Fibroblast of lung (primary cell): ENCODE data around the gene ITM2C. TPM values are rescaled to one million over a fixed set of nuclear protein-coding genes. Genes with fewer than 3 reads are reported as not detected.

Experiments
- DNase-seq, 2 donors: peaks; one replicate each; pipeline versions ENCODE4 v3.0.0 to v3.0.0-alpha.2; 2010; ENCODE audit warnings: low read depth in 2 of 2
- H2AFZ ChIP-seq: 2 replicates; pipeline ENCODE4 v1.5.1; 2012; ENCODE audit warnings: low read length, control low read depth, inconsistent platforms
- H3K27ac ChIP-seq: 2 replicates; pipeline ENCODE4 v1.5.1; 2011; ENCODE audit warnings: low read length, control low read depth; ENCODE audit not compliant: insufficient read depth
- H3K27me3 ChIP-seq: 2 replicates; pipeline ENCODE4 v1.5.1; 2011; ENCODE audit warnings: mild to moderate bottlenecking, low read length; ENCODE audit not compliant: control insufficient read depth, insufficient read depth
- H3K36me3 ChIP-seq: 2 replicates; pipeline ENCODE4 v1.5.1; 2011; ENCODE audit warnings: low read length; ENCODE audit not compliant: control insufficient read depth, insufficient read depth
- H3K4me1 ChIP-seq: 2 replicates; pipeline ENCODE4 v1.5.1; 2011; ENCODE audit warnings: low read length; ENCODE audit not compliant: control insufficient read depth, insufficient read depth; ENCODE audit errors: extremely low read depth
- H3K4me2 ChIP-seq: 2 replicates; pipeline ENCODE4 v1.5.1; 2011; ENCODE audit warnings: low read length, control low read depth; ENCODE audit not compliant: insufficient read depth; ENCODE audit errors: extremely low read depth
- H3K4me3 ChIP-seq, 4 experiments: fragments of 200-600 bp in 1 of 4; sonication (generic) in 1 of 4; replicated peaks in 1 of 4; 2 replicates each; pipeline ENCODE4 v1.5.1; 2011 to 2016; ENCODE audit warnings: low read length in 4 of 4, low read depth in 3 of 4, mild to moderate bottlenecking in 3 of 4, control low read depth in 2 of 4, inconsistent platforms in 1 of 4, mixed read lengths in 1 of 4; ENCODE audit not compliant: insufficient read depth in 1 of 4; ENCODE audit errors: control extremely low read depth in 1 of 4
- H3K79me2 ChIP-seq: 2 replicates; pipeline ENCODE4 v1.5.1; 2012; ENCODE audit warnings: mild to moderate bottlenecking, low read length, inconsistent platforms; ENCODE audit not compliant: control insufficient read depth, insufficient read depth
- H3K9ac ChIP-seq: 2 replicates; pipeline ENCODE4 v1.5.1; 2011; ENCODE audit warnings: mild to moderate bottlenecking, low read length, control low read depth; ENCODE audit not compliant: insufficient read depth
- H3K9me3 ChIP-seq: 2 replicates; pipeline ENCODE4 v1.5.1; 2012; ENCODE audit warnings: low read depth, low read length; ENCODE audit not compliant: control insufficient read depth, insufficient read depth
- H4K20me1 ChIP-seq: 2 replicates; pipeline ENCODE4 v1.5.1; 2011; ENCODE audit warnings: low read length; ENCODE audit not compliant: control insufficient read depth, insufficient read depth; ENCODE audit errors: extremely low read depth
- CTCF ChIP-seq, 2 donors: IDR thresholded peaks in 1 of 2; conservative IDR thresholded peaks in 1 of 2; 1 replicate in 1 of 2; 2 replicates in 1 of 2; pipeline ENCODE4 v1.5.1; 2011 to 2012; ENCODE audit warnings: low read length in 2 of 2, control low read depth in 1 of 2, inconsistent platforms in 1 of 2, low read depth in 1 of 2, mild to moderate bottlenecking in 1 of 2
- EZH2 ChIP-seq: IDR thresholded peaks from 2 replicates; pipeline ENCODE4 v1.5.1; 2012; ENCODE audit warnings: low read length, control low read depth, mild to moderate bottlenecking; ENCODE audit errors: missing control alignments
- polyA plus RNA-seq, 2 donors: library from polyadenylated mRNA; depleted of rRNA in 1 of 2; stranded (reverse) in 1 of 2; unstranded in 1 of 2; fragments of >200 nt; gene quantifications; 2 replicates each; pipeline ENCODE4 v1.2.1, GENCODE V29; 2011 to 2012; ENCODE audit warnings: missing spikeins in 1 of 2
- total RNA-seq: library from RNA; depleted of rRNA; stranded (reverse); fragments of >200 nt; gene quantifications from 2 replicates; pipeline ENCODE4 v1.2.1, GENCODE V29; 2014

ITM2C gene
- total and polyA plus RNA-seq, 2 donors (not counting 1 experiment from before 2014, with no cell fraction given), result 77.3 to 236 TPM

- Histone ChIP-seq H3K27ac (no peak overlapping the region), H3K9ac (no peak overlapping the region), H3K27me3 (peaks cover 8% of the 10 kb centered on the region), H2AFZ (no peak overlapping the region), H3K79me2 (no peaks in the 10 kb centered on the region), H4K20me1 (no peaks in the 10 kb centered on the region), H3K4me1 (no peaks in the 10 kb centered on the region), H3K36me3 (no peaks in the 10 kb centered on the region), H3K4me3 (no peak overlapping the region), H3K4me2 (no peak overlapping the region), H3K9me3 (no peaks in the 10 kb centered on the region)
- DNase-seq, result no peak
- no peak for TF ChIP-seq CTCF (conservative IDR thresholded peaks at IDR 0.05 in 1 of 2, IDR thresholded peaks at IDR 0.05 in 1 of 2; ENCODE audit: low read depth in 1 of 2, low read length in 2 of 2)
- TF ChIP-seq EZH2, result no peak
Observed at GRCh38 chr2:230893841-230894781, 29.4 kb downstream of the ITM2C start.

- Histone ChIP-seq H3K9me3 (no peaks in the 10 kb centered on the region), H3K36me3 (no peaks in the 10 kb centered on the region), H4K20me1 (no peaks in the 10 kb centered on the region), H3K27ac (no peak overlapping the region), H3K9ac (no peak overlapping the region), H3K27me3 (peaks cover 18% of the 10 kb centered on the region), H3K4me1 (no peaks in the 10 kb centered on the region), H3K4me2 (no peak overlapping the region), H2AFZ (no peak overlapping the region), H3K4me3 (no peak overlapping the region), H3K79me2 (no peaks in the 10 kb centered on the region)
- DNase-seq, result no peak
- no peak for TF ChIP-seq EZH2
- no peak for TF ChIP-seq CTCF (conservative IDR thresholded peaks at IDR 0.05 in 1 of 2, IDR thresholded peaks at IDR 0.05 in 1 of 2; ENCODE audit: low read depth in 1 of 2, low read length in 2 of 2)
Observed at GRCh38 chr2:230895536-230896345, 31.0 kb downstream of the ITM2C start.
